Kidney glomerular epithelial cell (primary cell): Measurements from ENCODE around the gene HSCB.

Experiments
- DNase-seq: peaks from one replicate; lab custom pipeline; 2025; lab: John Stamatoyannopoulos, UW

Gene HSCB, protein sequence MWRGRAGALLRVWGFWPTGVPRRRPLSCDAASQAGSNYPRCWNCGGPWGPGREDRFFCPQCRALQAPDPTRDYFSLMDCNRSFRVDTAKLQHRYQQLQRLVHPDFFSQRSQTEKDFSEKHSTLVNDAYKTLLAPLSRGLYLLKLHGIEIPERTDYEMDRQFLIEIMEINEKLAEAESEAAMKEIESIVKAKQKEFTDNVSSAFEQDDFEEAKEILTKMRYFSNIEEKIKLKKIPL

GRCh38 chr22:28741785-28742561 lies at the start of gene HSCB, which contains the start of gene CHEK2:
TSS of gene HSCB (plus strand) at chr22:28742039. CDS start at chr22:28742096, 57 bp downstream.
TSS of gene CHEK2 (minus strand) at chr22:28741820. CDS start at chr22:28734721, 7,099 bp downstream.
- DNase-seq = peak; percentile 98

DNA sequence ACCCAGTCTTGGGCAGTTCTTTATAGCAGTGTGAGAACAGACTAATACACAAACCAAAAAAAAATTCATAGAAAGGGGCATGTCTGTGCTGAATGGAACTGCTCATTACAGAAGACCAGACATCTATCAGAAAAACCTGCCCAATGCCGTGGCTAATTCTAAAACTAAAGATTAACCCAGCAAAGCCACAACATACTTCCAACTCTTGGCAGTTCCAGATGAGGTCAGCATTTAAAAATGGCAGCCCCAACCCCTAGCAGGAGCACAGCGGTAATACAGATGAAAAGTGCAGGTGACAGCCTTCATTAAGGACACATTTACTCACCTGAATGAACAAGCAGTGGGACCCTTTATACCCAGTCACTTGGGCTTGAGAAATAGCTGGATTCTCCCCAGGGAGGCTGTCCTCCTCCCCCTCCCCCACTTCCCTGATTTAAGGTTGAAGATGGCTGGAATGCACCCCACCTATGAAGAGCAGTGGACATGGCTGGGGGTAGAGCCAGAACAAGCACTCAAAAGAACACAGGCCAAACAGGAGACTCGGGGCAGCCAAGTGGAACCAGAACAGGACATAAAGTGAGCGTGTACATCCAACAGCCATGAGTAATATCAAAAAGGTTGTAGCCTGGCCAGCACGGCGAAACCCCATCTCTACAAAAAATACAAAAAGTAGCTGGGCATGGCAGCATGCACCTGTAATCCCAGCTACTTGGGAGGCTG lies 48.6 kb upstream of the HSCB start:
- DNase-seq = peak; percentile 58

DNA sequence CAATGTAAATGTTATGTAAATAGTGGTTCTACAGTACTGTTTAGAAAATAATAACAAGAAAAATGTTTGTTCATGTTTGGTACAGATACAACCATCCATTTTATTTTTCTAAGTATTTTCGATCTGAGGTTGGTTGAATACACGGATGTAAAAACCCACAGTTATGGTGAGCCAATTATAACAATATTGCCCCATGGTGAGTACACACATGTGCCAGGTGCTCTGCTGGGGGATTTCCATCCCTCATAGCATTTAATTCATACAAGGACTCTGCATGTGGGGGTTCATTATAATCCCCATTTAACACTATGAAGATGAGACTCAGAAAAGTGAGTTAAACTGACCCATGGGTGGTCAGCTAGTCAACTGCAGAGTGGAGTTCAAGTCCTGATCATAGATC lies 38.9 kb upstream of the HSCB start:
- no peak for DNase-seq

- no peak for DNase-seq
Measured at GRCh38 chr22:28703436-28703835, 38.4 kb upstream of the HSCB start.

GRCh38 chr22:28706845-28707244 lies 35.0 kb upstream of the HSCB start:
- no peak for DNase-seq

- no peak for DNase-seq
Measured at GRCh38 chr22:28710107-28710506, 31.7 kb upstream of the HSCB start.

GRCh38 chr22:28710576-28711191 lies 31.2 kb upstream of the HSCB start:
- no peak for DNase-seq

DNA sequence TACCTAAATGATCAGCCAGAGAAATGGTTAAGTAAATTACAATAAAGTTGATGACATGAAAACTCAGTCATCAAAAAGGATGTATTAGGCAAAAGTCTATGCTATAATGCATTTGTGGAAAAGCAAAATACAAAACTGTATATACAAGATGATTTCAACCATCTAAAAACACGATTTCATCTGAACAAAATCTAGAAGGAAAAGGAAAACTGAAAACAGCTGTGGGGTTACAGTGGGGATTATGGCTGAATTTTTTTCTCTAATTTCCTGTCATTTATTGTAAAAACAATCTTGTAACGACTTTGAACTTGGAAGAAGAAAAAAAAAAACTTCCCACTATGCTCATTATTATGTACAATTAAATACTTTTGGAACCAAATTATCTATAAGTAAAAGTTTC lies 30.5 kb upstream of the HSCB start:
- DNase-seq = no peak

- DNase-seq = peak; percentile 92
Measured at GRCh38 chr22:28711820-28712777, 29.7 kb upstream of the HSCB start.

DNA sequence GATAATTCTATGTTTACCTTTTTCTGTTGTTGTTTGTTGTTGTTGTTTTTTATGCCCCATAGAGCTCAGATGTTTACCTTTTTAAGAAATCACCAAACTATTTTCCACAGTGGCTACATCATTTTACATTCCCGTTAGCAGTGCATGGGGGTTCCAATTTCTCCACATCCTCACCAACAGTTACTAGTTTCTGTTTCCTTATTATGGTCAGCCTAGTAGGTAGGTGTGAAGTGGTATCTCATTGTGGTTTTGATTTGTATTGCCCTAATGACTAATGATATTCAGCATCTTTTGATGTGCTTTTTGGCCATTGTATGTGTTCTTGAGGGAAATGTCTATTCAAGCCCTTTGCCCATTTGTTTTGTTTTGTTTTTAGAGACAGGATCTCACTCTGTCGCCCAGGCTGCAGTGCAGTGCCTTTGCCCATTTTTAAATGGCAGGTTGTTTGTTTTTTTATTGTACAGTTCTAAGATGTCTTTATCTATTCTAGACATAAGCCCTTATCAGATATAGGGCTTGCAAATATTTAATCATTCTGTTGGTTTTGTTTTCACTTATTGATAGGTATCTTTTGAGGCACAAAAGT lies 27.7 kb upstream of the HSCB start:
- no peak for DNase-seq

GRCh38 chr22:28715611-28716010 lies 26.2 kb upstream of the HSCB start:
- DNase-seq = no peak

- no peak for DNase-seq
Measured at GRCh38 chr22:28716686-28717085, 25.2 kb upstream of the HSCB start.

GRCh38 chr22:28718044-28718443 lies 23.8 kb upstream of the HSCB start:
- DNase-seq = no peak

DNA sequence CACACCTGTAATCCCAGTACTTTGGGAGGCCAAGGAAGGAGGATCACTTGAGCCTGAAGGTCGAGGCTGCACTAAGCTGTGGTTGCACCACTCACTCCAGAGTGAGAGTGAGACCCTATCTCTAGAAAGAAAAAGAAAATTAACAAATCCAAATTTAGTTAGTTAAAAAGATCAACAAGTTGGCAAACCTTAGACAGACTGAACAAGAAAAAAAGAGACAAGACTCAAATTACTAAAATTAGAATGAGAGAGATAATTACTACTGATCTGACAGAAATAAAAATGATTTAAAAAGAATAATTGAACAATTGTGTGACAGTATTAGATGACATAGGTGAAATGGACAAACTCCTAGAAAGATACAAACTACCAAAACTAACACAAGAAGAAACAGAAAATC lies 13.8 kb upstream of the HSCB start:
- DNase-seq = no peak

GRCh38 chr22:28728621-28729313 lies 13.1 kb upstream of the HSCB start:
- no peak for DNase-seq

GRCh38 chr22:28730179-28730578 lies 11.7 kb upstream of the HSCB start:
- no peak for DNase-seq

- DNase-seq = no peak
Measured at GRCh38 chr22:28734393-28734792, 7.4 kb upstream of the HSCB start.

DNA sequence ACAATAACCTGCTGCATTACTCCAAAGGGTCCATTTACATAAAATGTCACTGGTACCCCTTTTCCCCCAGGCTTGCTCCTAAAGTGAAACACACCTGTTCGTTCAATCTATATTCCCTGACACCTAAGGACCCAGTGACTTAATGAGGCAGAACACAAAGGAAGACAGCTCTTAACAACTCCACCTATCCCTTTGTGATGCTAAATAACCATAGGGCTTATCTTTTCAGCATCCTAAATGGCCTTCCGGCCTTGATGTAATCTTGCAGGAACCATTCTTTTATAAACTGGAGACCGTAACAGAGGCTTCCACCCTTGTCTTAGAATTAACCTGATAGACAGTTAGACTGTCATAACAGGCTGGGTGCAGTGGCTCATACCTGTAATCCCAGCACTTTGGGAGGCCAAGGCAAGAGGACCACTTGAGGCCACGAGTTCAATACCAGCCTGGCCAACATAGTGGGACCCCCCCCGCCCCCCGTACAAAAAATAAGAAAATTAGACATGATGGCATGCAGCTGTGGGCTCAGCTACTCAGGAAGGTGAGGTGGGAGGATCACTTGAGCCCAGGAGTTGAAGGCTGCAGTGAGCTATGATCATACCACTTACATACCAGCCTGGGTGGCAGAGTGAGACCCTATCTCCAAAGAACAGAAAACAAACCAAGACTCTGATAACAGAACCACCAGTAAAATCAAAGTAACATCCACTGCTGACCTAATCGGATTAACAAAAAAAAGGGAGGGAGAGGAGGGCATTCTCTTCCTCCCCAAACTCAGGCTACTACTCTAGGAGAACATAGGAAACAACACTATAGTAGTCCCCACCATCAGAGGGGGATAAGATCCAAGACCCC lies 5.3 kb upstream of the HSCB start:
- DNase-seq = no peak

- DNase-seq = no peak
Measured at GRCh38 chr22:28737701-28738100, 4.1 kb upstream of the HSCB start.
